ENCODE measurements around the gene AGK.

Gene AGK, protein sequence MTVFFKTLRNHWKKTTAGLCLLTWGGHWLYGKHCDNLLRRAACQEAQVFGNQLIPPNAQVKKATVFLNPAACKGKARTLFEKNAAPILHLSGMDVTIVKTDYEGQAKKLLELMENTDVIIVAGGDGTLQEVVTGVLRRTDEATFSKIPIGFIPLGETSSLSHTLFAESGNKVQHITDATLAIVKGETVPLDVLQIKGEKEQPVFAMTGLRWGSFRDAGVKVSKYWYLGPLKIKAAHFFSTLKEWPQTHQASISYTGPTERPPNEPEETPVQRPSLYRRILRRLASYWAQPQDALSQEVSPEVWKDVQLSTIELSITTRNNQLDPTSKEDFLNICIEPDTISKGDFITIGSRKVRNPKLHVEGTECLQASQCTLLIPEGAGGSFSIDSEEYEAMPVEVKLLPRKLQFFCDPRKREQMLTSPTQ

GRCh38 chr7:141551094-141551781, at the start of gene AGK:
Gene AGK, plus strand, starts transcription at chr7:141551410. Its CDS starts 4,057 bp downstream, at chr7:141555467.
- peak; percentile 67 for DNase-seq

GRCh38 chr7:141501451-141501850, 49.8 kb upstream of the AGK start:
- DNase-seq = no peak

GRCh38 chr7:141511316-141511675, 39.9 kb upstream of the AGK start:
- DNase-seq = no peak

GRCh38 chr7:141511676-141512396, 39.4 kb upstream of the AGK start:
- DNase-seq = no peak

- no peak for DNase-seq
Measured at GRCh38 chr7:141512597-141512996, 38.6 kb upstream of the AGK start.

DNA sequence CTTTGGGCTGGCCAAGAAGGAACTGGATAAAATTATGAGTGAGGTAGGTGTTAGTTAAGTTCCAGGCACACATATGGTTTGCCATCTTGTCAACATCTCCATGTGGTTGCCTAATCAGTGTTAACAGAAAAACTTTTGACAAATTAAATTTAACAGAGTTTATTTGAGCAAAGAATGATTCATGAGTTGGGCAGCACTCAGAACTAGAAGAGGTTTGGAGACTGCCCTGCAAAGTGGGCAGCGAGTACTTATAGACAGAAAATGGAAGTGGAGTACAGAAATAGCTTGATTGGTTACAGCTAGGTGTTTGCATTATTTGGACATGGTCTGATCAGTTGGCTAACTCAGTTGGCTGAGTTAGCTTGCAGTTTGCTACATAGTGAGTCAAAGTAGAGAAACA, 37.5 kb upstream of the AGK start:
- no peak for DNase-seq

DNA sequence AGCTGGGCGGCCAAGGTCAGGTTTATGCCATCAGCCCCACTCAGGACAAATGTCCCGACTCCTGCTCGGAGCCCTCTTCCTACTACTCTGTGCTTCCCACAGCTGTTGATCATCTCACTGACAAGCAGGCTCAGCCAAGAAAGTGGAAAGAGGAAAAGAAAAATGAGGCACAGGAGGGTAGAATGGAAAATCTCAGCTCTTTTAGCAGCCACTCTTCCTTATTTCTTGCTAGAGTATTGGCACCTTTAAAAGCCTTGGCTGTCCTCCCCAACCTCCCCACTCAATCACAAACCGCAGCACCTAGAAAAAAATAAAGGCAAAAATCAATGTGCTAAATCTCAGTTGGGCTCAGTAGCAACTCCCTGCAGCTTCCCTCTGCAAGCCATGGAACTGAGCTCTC, 35.3 kb upstream of the AGK start:
- no peak for DNase-seq

- no peak for DNase-seq
Measured at GRCh38 chr7:141519623-141520022, 31.6 kb upstream of the AGK start.

- DNase-seq = no peak
Measured at GRCh38 chr7:141522657-141523342, 28.4 kb upstream of the AGK start.

GRCh38 chr7:141525973-141526514, 25.2 kb upstream of the AGK start:
- no peak for DNase-seq

DNA sequence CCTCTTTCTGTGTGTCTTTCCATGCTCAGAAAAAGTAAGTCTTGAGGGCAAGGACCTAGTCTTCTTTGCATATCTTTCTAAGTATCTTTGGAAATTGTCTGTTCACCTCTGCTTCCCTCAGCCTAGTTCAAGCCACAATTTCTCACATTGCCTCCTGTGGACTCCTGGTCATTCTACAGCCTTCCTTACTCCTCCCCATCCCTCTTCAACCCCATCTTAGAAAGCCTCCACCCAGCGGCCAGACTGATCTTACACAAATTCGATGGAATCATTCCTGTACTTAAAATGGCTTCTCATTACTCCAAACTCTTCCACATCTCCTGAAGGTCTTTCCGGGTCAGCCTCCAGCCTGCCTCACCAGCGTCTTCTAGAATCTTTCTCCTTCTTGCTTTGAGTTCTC, 24.1 kb upstream of the AGK start:
- no peak for DNase-seq

DNA sequence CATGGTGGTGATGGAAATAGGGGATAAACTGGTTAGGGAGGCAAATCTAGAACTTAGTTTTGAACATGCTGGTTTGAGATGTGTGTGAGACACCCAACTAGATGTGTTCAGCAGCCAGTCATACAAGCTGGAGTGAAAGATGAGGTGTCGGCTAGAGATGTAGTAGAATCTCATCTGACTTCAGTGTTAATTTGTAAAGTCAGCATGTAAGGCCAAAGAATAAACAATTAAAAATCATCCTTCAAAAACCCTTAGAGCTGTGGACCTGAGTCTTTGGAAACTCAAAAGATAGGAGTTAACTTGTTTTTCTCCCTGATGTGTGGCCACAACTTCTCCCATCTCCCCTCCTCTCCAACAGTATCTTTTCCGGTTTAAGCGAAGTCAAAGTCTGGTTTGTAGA, 22.8 kb upstream of the AGK start:
- no peak for DNase-seq

GRCh38 chr7:141533149-141533949, 17.9 kb upstream of the AGK start:
- peak; percentile 37 for DNase-seq

DNA sequence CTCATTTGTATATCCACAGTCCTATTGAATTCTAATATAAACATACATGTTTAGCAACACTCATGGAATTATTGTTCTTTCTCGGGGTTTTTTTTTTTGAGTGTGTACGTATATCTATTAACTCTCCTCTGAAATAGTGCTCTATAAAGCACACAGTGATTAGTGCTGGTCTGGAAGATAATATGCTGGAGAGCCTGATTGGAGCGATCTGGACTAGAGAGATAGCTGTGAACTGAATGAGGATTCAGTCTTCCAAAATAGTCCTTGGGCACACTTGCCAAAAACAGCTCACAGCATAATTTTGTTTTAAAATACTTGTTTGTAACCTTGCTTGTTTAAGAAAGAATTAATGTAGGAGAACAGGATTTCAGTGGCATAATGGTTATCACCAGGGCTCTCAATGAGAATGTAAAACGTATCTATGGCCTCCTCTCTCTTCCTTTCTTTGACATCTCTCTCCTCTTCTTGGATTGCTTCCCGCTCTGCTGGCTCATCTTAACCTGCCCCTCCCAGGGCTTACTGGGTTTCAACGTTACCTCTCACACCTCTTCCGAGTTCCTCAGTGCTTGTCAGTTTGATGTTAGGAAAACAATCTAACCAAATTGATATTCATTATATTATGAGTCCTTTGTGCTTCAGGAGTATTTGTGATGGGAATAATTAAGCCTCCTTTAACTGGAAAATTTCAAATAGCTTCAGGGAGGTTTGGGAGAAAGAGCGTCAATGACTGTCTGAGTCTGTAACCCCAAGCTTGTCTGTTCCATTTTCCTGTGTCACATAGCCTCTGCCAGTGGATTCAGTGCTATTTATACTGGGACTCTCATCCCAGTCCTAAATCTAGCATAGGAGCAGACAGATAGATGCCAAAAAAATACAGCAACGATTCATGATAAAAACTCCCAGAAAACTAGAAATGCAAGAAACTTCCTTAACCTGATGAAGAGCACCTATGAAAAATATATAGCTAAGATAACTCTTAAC, 16.2 kb upstream of the AGK start:
- no peak for DNase-seq

- no peak for DNase-seq
Measured at GRCh38 chr7:141537906-141538305, 13.3 kb upstream of the AGK start.

DNA sequence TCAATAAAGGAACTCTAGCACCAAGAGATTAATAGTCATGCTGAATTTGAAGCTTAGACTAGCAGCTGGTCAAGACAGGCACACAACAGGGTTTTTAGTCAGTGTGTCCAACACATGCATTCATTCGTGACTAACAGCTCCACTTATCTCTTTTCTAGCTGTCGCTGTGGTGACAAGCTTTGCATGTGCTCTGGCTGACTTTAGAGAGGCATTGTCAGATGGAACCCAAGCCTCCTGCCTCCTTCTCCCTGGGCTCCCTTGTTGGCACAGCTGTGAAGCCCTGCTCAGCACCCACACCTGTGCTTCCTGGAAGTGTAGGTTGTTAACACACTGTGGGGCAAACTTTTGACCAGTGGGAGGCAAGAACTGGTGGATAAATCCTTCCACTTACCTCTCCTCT, 9.8 kb upstream of the AGK start:
- DNase-seq = no peak

DNA sequence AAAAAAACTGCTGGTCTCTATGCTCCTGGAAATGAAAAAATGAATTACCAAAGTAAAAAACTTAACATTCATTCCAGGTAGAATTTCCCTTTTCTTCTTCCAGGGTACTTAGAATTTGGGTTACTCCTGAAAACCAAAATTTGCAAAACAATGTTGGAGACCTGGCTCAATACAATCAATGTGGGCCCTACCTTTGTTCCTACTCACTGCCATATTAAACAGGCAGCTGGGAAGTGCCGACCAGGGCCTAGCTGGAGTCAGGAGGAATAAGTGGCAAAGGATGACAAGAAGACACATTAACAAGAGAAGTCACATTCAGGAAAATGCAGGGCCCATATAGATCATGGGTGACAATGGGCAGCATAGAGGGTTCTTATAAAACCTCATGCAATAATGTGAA, 6.4 kb upstream of the AGK start:
- no peak for DNase-seq

- DNase-seq = no peak
Measured at GRCh38 chr7:141549582-141549981, 1.6 kb upstream of the AGK start.

GRCh38 chr7:141550386-141551093, 670 bp upstream of the AGK start:
- no peak for DNase-seq

GRCh38 chr7:141551782-141552181, 572 bp downstream of the AGK start:
- DNase-seq = no peak

Measured in CD4-positive, alpha-beta T cell treated with Interleukin-15 for 1 hour (primary cell).